NCI-H2081 (cell line): ENCODE results near the gene EBF3.

Experiments used
- DNase-seq, 2 experiments: peaks; one replicate each; lab custom pipeline; 2025; lab: John Stamatoyannopoulos, UW

The EBF3 gene

GRCh38 chr10:129793996-129794395 lies 170.1 kb downstream of the EBF3 start:
- DNase-seq = no peak

- DNase-seq = no peak
Measured at GRCh38 chr10:129793479-129793878, 170.6 kb downstream of the EBF3 start.

GRCh38 chr10:129792864-129793263 lies 171.2 kb downstream of the EBF3 start:
- DNase-seq = no peak

- DNase-seq = no peak
Measured at GRCh38 chr10:129792141-129792540, 171.9 kb downstream of the EBF3 start.

GRCh38 chr10:129790715-129791446 lies 173.2 kb downstream of the EBF3 start:
- no peak for DNase-seq

- DNase-seq = no peak
Measured at GRCh38 chr10:129788215-129788614, 175.9 kb downstream of the EBF3 start.

- DNase-seq = no peak
Measured at GRCh38 chr10:129787557-129787956, 176.5 kb downstream of the EBF3 start.

GRCh38 chr10:129786216-129786615 lies 177.9 kb downstream of the EBF3 start:
- DNase-seq = no peak

- DNase-seq = no peak
Measured at GRCh38 chr10:129785536-129785981, 178.5 kb downstream of the EBF3 start.
